Cardiac septum (tissue), 1 donor: ENCODE data around the gene ERICH6B. TPM values are rescaled to one million over a fixed set of nuclear protein-coding genes. Genes with fewer than 3 reads are reported as not detected.

ENCODE experiments used
- DNase-seq: peaks from one replicate; pipeline ENCODE4 v3.0.0-alpha.2; 2020; ENCODE audit warnings: low spot score
- intact Hi-C: fragments of 100-400 bp; cut with DNase I; formaldehyde crosslinking; loops from one replicate; pipeline ENCODE4 v1.14.0; 2022
- total RNA-seq: library from RNA; stranded (reverse); fragmentation: NEBNext Ultra II Directional; extraction: Animal tissue kit (Norgen Biotek cat#: 25700); gene quantifications from one replicate; pipeline ENCODE4 v1.2.1, GENCODE V29; 2021
- donor health status: DM: no; HTN: no; CAD: no.

Gene ERICH6B
- total RNA-seq, 1 donor from 2014 or later, result not detected

DNA sequence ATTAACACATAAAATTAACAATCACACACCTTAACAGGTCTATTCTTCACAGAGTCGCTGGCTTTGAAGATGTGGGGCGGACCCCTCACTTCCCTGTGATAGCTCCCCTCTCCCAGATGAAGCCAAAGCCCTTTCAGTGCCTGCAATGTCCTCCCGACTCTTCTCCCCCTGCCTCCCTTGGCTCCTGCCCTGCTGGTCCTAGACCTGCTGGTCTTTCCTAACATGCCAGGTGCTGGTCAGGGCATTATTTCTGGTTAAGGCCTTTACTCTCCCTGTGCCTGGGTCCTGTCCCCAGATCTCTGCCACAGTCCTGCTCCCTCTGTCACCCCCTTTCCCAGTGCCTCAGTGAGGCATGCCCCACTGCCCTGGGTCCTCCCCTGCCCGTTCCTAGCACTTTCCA lies 12.2 kb downstream of the ERICH6B start:
- no peak for DNase-seq
- intact Hi-C loops, result no loop called here

DNA sequence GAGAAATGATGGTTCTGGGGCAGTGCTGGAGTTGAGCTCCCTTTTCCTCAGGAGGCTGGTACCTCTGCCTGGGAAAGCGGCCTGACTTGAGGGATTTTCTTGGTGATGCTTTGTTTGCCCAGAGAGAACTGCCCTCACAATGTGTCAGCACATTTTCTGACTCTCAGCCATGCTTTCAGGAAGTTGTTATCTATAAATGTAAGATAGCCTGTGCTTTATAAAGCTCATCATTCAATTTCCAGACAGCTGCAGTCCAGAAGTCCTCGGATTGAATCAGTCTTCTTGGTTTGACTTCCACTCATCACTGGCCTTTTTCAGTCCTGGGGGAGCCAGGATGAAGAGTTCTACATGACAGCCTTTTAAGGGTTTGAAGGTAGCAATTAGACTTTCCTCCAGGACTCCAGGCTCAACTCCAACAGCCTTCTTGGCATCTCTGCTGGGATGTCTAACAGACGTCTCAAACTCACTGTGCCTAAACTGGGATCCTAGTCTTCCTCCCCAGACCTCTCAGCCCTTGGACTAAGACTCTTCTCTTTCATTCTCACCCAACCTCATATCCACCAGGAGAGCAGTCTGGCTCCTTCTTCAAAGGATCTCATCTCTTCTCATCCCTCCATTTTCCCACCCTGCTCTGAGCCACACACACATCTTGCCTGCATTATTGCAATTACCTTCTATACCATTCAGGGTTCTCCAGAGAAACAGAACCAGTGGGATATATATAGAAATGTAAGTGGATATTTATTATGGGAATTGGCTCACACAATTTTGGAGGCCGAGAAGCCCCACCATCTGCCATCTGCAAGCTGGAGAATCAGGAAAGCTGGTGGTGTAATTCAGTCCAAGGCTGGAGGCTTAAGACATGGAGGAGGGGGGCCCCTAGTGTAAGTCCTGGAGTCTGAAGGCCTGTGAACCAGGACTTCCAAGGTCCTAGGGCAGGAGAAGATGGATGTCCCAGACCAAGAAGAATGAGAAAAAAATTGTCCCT lies 13.1 kb downstream of the ERICH6B start:
- no peak for DNase-seq
- intact Hi-C loops, result no loop called here

DNA sequence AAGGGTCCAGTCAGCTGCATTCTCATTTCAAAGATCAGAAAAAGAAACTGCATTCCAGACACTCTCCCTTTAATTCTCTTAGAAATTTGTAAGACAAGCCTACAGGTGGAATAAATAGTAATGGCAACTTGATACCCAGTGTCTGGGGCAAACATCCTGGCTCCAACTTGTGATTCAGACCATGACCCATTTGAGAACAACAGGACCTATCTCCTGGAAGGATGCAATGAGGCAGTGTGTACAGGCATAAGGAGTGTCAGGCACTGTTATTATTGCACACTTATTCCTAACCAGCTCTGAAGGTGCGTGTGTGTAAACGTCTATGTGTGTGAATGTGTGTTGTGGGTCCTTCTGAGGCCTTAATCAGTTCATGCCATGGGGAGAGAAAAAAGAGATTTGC lies 13.9 kb downstream of the ERICH6B start:
- intact Hi-C loops, result no loop called here
- no peak for DNase-seq

DNA sequence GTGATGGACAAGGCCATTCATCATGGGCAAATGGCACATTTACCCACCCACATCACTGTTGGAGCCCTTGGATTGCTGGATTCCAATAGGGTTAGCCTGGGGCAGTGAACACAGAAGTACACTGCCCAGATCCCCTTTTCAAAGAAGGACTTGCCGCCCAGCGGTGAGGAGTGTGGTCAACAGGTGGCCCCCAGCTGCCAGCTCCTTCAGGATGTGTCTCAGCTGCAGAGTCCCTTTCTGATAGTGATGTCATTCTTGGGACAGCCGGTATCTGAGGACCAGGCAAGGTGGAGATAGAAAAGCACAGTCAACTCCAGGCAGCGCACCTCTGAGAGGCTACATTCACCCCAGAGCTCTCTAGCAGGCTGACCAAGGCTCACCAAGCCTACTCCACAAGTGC lies 16.9 kb downstream of the ERICH6B start:
- DNase-seq, result no peak
- intact Hi-C loops, result no loop called here

DNA sequence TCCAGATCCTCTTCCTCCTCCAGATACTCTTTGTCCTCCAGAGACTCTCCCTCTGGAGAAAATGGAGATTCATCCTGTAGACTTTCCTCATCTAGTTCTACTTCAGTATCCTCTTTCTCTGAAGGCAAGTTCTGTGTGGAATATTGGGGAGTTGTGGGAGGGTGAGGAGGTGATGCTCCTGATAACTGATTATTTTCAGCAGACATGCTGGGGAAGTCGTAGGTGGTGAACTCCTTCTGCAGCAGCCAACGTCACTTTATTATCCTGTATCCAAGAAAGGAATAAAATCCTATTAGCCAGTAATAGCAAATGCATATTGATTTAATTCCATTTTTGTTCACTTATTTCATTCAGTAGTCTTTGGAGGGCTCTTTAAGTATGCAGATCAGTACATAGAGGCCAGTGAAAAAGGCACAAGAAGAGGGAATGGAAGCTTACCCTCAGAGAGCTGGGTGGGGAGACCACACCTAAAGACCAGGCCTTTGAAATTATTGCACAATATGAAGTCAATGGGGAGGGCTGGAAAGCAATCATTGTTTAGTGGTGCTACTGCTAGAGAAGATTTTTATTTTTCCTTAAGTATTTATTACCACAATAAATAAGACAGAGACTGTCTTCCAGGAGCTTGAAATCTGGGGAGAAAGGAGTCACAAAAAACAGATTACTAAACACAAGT lies 18.6 kb downstream of the ERICH6B start:
- intact Hi-C loops, result no loop called here
- DNase-seq, result no peak

DNA sequence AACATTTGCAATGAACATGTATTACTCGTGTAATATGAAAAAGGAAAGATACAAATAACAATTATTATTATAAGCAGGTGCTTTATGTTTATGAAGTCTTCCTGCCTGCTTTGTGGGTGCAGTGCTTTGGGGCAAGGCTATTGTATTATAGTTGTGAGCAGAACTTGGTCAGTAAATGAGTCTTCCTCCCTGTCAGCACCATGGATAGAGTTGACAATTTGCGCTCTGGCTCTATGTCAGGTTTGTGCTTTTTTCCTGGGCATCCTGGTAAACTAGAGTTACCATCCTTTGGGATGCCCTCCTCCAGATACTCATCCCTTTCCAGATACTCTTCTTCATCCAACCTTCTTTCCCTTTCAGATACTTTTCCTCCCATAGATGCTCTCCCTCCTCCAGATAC lies 19.6 kb downstream of the ERICH6B start:
- intact Hi-C loops, result no loop called here
- DNase-seq, result no peak

DNA sequence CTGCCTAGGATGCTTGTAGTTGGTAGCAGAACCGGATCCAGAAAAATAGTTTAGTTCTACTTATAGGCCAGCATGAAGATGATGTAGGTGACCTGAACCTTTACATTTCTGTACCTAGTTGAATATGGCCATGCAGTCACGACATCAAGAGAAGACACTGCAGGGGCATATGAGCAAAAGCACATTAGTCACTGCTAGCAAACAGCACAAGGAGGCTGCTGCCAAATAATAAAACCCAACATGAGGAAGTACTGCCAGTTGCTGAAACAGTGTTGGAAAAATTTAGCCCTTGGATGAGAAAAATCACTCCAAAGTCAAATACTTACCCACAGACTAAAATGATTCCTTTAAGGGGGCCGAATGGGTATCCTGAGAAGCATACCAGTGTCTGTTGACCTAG lies 20.8 kb downstream of the ERICH6B start:
- DNase-seq, result no peak
- intact Hi-C loops, result no loop called here

DNA sequence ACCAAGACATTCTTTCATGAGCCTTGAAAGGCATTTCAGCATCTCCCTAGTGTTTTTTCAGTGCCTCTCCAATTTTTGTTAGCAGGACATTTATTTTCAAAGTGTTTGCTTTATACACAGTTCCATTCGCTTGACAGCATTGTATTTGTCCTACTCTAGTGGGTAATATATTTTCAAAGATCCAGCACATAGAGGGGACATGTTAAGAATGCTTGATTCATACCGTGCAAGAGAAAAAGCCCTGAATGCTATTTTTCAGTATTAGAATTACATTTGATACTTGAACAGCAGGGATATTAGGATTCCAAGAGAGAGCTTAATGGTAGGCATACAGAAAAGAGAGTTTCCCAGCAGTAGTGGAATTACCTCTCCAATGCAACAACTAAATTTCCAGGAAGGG lies 21.3 kb downstream of the ERICH6B start:
- DNase-seq, result no peak
- intact Hi-C loops, result no loop called here

DNA sequence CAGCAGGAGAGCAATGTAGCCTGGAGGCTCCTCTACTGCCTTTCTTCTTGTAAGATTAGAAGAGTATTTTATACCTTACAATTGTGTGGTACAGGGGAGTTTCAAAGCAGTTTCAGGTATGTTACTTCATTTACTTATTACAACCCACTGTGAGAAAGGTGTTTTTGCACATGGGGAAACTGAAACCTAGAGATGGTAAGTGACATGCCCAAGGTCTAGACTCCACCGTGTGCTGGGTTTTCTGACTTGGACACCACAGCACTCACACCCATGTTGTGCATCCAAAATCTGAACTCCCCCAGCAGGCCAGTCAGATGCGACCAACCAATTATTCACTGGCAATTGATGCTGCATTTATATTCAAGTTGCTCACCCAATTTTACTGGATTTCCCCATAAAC lies 22.8 kb downstream of the ERICH6B start:
- intact Hi-C loops, result no loop called here
- DNase-seq, result no peak

DNA sequence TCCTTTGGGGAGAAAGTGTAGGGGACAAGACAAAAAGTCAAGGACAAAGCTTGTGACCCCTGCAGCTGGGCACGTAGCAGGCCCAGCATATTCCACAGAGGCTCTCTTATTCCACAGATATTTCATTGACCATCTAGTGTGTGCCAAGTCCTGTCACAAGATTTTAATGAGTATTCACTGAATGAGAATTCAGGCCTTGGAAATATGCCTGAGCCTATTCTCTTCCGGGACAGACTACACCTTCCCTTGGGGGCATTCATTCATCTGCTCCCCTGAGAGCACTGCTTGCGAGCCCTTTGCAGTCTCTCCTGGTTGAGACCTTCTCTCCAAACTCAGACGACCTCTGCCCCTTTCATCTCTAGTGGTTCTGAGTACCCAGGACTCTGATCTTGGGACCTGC lies 25.5 kb downstream of the ERICH6B start:
- intact Hi-C loops, result no loop called here
- DNase-seq, result no peak

DNA sequence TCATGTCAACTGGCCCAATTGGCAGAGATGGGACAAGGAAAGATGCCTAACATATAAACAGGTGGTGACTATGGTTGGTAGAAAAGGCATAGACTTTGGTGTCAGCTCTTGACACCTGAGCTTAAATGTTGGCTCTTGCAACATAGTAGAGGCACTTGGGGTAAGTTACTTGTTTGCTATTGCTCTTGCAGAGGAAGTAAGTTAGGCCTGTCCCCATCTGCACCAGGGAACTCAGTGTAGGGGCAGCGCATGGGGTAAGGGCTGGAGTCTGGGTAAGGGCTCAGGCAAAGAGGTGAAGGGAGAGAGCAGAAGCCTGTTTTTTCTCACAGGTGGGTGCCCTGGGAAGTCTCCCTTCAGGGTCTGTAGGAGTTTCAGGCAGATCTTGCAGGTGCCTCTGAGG lies 27.6 kb downstream of the ERICH6B start:
- DNase-seq, result no peak
- intact Hi-C loops, result no loop called here

DNA sequence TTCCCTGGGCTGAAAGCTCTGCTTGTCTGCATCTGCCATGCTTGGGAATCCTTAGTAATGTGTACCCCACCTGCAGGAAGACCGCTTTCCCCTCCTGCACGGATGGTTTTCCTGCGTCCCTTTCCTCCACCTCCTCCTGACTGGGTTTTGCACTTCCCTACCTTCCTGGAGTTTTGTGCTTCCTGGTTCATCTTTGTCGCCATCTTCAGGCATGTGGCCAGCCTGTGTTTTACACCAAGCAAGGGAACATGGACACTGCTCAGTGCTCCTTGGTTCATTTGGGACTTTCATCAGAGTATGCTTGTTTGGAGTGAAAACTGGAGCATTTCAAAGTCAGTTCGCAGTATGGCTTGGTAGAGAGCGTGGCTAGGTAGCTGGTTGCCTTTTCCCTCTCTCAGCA lies 30.7 kb downstream of the ERICH6B start:
- intact Hi-C loops, result no loop called here
- no peak for DNase-seq

DNA sequence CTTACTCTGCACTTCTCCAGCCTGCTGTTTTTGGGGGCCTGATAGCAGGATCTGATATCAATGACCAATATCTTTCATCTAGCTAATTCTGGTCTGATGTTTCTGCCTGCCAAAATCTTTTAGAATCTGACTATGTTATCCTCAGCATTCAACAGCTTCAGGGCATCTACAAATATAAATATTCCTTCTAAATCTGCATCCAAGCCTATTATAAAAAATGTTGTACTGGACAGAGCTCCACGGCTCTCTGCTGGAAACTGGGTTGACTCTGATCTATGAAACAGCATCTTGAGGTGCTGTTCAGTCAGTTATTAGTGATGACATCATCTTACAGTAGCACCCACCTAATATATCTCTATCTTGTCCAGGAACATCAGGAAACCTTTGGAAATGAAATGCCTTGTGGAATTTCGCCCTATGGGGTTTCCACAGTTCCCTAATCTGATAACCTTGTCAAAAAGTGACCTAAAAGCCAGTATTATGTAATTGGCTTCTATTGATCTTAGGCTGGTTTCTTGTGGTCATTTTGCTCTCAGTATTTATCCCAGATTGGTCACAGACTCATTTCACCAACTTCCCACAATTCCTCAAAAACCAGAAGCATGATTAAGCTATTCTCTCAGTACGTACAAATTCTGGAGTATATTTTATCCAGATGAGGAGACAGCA lies 33.0 kb downstream of the ERICH6B start:
- DNase-seq, result no peak
- intact Hi-C loops, result no loop called here

DNA sequence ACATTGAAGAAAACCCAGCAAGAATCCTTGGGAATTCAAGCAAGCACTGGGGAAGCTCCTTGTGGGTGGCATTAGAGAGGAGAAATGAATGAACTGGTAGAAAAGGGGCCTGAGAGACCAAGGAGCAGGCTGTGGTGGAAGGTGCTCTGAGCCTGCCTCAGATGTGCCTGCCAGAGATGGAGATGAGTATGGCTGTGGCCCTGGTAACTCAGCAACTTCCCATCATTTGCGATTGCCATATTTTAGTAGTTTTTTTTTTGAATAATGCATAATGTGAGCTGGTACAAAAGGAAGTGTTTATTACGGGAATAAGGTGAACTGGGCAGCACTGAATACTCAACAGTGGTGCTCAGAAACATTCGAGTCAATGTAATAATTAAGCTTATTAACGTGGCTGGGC lies 39.1 kb downstream of the ERICH6B start:
- DNase-seq, result no peak
- intact Hi-C loops, result no loop called here

DNA sequence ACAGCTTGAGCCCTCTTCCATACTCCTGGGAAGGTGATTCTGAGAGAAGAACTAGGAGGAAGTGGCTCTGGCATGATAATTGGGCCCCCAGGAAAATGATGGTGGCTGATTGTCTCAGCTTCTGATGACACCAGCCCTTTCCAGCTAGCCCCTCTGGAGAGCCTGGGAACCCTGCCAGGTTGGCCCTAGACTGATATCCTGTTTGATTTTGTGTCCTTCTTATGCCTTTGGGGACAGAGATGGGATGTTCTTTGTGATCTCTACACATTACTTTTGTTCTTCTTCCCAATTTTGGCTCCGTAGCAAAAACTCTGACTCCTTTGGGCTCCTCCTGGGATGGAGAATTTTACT lies 39.7 kb downstream of the ERICH6B start:
- DNase-seq, result no peak
- intact Hi-C loops, result no loop called here

DNA sequence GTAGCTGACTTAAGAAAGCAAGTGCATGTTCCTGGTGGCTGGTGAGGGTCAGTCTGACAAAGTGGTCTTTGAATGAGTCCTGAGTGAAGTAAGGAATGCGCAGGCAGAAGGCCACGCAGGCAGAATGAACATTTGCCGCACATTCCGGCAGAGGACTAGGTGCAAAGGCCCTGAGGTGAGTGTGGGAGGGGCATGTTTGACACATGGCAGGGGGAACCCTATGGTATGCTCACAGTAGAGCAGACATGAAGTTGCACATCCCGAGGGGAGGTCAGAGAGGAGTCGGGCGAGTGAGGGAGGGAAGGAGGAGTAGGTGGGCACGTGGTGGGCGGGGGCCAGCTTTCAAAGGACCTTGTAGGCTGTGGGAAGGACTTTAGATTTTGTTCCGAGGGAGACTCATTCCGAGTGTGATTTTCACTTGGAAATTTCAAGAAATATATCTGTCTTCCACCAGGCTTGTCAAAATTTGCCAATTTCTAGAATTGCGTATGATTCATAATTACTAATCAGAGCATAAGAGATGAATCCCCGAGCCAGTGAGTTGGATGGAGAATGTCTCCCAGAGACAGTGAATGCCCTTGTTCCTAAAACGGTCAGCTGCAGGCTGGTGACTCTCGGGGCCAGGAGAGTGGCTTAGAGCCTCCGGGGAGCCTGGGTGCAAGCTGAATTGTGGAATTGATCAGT lies 40.3 kb downstream of the ERICH6B start:
- intact Hi-C loops, result no loop called here
- DNase-seq, result no peak

DNA sequence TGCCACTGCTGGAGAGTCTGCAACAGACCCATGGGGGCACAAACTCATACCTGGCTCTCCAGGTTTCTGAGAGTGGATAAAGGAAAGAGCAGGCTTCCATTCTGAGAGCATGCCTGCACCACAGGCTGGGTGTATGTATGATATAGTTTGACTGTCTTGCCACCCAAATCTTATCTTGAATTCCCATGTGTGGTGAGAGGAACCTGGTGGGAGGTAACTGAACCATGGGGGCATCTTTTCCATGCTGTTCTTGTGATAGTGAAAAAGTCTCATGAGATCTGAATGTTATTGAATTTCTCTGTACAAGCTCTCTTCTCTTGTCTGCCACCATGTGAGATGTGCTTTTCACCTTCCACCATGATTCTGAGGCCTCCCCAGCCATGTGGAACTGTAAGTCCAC lies 50.2 kb downstream of the ERICH6B start:
- no peak for DNase-seq
- intact Hi-C loops, result no loop called here

DNA sequence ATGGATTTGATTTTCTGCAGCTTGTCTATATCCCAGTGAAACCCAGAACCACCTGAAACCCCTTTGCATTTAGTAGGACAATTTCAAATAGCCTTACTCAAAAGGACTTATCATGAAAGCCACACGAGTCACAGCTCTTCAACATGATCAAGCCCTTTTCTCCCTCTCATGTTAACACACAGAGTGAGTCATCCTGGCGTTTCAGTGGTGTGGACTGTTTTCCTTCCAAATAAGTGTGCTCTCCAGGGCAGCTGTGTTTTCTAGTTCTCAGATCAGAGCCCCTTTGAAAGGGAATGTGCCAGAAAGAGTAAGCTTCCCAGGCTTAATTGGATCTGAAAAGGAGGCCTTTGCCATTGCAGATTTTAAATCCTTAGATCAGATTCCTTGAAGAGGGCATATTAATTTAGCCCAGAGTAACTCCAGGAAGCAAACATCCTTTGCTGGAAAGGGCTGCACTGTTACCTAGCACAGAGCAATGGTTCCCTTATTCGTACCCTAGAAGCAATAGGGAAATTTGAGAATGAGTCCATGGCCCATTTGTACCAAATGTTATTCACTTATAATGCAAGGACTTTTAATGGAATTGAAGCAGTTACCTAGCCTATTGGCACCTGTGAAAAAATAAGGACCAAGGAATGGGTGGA lies 51.3 kb downstream of the ERICH6B start:
- DNase-seq, result no peak
- intact Hi-C loops, result no loop called here

DNA sequence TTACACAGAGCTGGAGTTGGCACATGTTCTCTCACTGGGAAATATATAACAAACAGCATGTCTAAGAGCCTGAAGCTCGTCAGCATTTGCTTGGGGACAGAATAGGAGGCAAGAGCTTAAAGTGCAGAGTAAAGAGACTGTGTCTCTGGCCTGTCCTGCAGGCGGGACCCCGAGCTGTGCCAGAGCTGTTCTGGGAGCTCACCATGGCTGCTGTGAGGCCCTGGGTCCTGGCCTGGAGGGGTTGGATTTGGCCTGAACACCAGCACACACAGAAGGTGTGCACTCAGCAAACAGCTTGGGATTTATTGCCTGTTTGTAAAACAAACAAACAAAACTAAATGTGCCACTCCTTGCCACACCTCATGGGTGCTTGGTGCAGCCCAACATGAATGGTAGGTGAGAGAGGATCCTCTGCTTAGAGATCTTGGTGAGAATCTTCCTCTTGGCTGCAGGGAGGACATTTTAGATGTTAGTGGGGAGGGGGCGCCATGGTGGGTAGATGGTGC lies 60.9 kb downstream of the ERICH6B start:
- DNase-seq, result no peak
- intact Hi-C loops, result no loop called here
